Hepatocyte (in vitro differentiated cells): ENCODE results near the gene NUP153. TPM values are rescaled to one million over a fixed set of nuclear protein-coding genes. Genes with fewer than 3 reads are reported as not detected.

Source experiments
- DNase-seq: peaks from one replicate; pipeline ENCODE4 v3.0.0-alpha.2; 2016; ENCODE audit warnings: low spot score
- H2AFZ ChIP-seq: fragments of 200-600 bp; sonication (generic); 2 replicates; pipeline ENCODE4 v1.6.0; 2016; ENCODE audit warnings: antibody characterized with exemption, mild to moderate bottlenecking
- H3K27ac ChIP-seq: fragments of 200-600 bp; sonication (generic); 2 replicates; pipeline ENCODE4 v1.5.1; 2016; ENCODE audit warnings: mild to moderate bottlenecking
- H3K27me3 ChIP-seq: fragments of 200-600 bp; sonication (generic); 2 replicates; pipeline ENCODE4 v1.6.1; 2016
- H3K36me3 ChIP-seq: fragments of 200-600 bp; sonication (generic); replicated peaks from 2 replicates; pipeline ENCODE4 v1.5.1; 2016; ENCODE audit warnings: low read depth; ENCODE audit not compliant: insufficient read depth
- H3K4me1 ChIP-seq: fragments of 200-600 bp; sonication (generic); 2 replicates; pipeline ENCODE4 v1.5.1; 2016; ENCODE audit warnings: mild to moderate bottlenecking, moderate library complexity; ENCODE audit not compliant: insufficient read depth
- H3K4me2 ChIP-seq: fragments of 200-600 bp; sonication (generic); 2 replicates; pipeline ENCODE4 v1.6.0; 2016
- H3K4me3 ChIP-seq: fragments of 200-600 bp; sonication (generic); 2 replicates; pipeline ENCODE4 v1.5.1; 2016; ENCODE audit warnings: mild to moderate bottlenecking
- H3K79me2 ChIP-seq: fragments of 200-600 bp; sonication (generic); 2 replicates; pipeline ENCODE4 v1.6.0; 2017; ENCODE audit warnings: mild to moderate bottlenecking
- H3K9me2 ChIP-seq: fragments of 200-600 bp; sonication (generic); replicated peaks from 2 replicates; pipeline ENCODE4 v1.6.0; 2017; ENCODE audit warnings: mild to moderate bottlenecking; ENCODE audit not compliant: insufficient read depth
- H3K9me3 ChIP-seq: fragments of 200-600 bp; sonication (generic); 2 replicates; pipeline ENCODE4 v1.5.1; 2016; ENCODE audit warnings: low read depth, mild to moderate bottlenecking
- H4K20me1 ChIP-seq: fragments of 200-600 bp; sonication (generic); 2 replicates; pipeline ENCODE4 v1.6.0; 2016; ENCODE audit warnings: mild to moderate bottlenecking; ENCODE audit not compliant: insufficient read depth, poor library complexity, severe bottlenecking
- CTCF ChIP-seq: fragments of 200-600 bp; sonication (generic); IDR thresholded peaks from 2 replicates; pipeline ENCODE4 v1.5.1; 2016; ENCODE audit warnings: antibody characterized with exemption, mild to moderate bottlenecking; ENCODE audit not compliant: poor library complexity
- EZH2 ChIP-seq: fragments of 200-600 bp; sonication (generic); IDR thresholded peaks from 2 replicates; pipeline ENCODE4 v1.6.1; 2016; ENCODE audit warnings: antibody characterized with exemption, mild to moderate bottlenecking, borderline replicate concordance
- EZH2phosphoT487 ChIP-seq: fragments of 200-600 bp; sonication (generic); IDR thresholded peaks from one replicate; pipeline ENCODE4 v1.6.1; 2018; ENCODE audit warnings: antibody characterized with exemption, mild to moderate bottlenecking, low read depth, moderate library complexity; ENCODE audit not compliant: unreplicated experiment, severe bottlenecking
- WGBS: methylation state at CpG from one replicate; pipeline ENCODE4 v1.1.6; 2016; ENCODE audit warnings: low lambda C conversion rate; ENCODE audit errors: missing lambda C conversion rate; 5-methylcytosine and 5-hydroxymethylcytosine counted together
- polyA plus RNA-seq: library from polyadenylated mRNA; unstranded; fragments of >200 nt; fragmentation: Nextera tagmentation; extraction: Ambion mirVana; gene quantifications from 2 replicates; pipeline ENCODE4 v1.2.1, GENCODE V29; 2016
- total RNA-seq: library from RNA; depleted of rRNA; stranded (reverse); fragments of >200 nt; gene quantifications from 2 replicates; pipeline ENCODE4 v1.2.3, GENCODE V29; 2014

NUP153 gene
- total and polyA plus RNA-seq, 2 experiments from 2014 or later, result 7.9 to 31.1 TPM

DNA sequence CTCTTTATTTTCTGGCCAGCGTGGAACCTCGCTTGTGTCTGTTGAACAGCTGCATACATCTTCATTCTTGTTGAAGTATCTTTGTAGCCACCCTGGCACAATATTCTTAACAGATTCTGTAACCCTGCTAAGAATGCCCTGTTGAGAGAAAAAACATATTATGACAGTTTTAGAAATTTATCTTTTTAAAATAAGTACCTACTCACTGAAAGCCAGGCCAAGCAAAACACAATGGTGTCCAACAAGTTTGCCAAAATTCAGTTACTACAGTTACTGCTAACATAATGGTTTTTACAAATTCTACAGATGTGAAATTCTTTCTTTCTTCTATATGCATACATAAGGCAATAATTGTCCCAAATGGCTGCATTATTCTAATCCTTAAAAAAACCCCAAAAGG, 18.2 kb downstream of the NUP153 start:
- Histone ChIP-seq H3K9me2 (no peaks in the 10 kb centered on the region), H3K4me1 (no peaks in the 10 kb centered on the region), H3K79me2 (peaks cover 97% of the 10 kb centered on the region), H3K4me3 (no peak overlapping the region), H2AFZ (no peak overlapping the region), H4K20me1 (peaks cover 43% of the 10 kb centered on the region), H3K4me2 (no peak overlapping the region), H3K9me3 (no peaks in the 10 kb centered on the region), H3K27ac (no peak overlapping the region), H3K36me3 (no peaks in the 10 kb centered on the region), H3K27me3 (no peaks in the 10 kb centered on the region)
- DNase-seq, result no peak
- WGBS, result 95% methylated on average over 2 of the region's 2 CpGs
- TF ChIP-seq CTCF, result no peak
- no peak for TF ChIP-seq EZH2
- TF ChIP-seq EZH2phosphoT487, result no peak

DNA sequence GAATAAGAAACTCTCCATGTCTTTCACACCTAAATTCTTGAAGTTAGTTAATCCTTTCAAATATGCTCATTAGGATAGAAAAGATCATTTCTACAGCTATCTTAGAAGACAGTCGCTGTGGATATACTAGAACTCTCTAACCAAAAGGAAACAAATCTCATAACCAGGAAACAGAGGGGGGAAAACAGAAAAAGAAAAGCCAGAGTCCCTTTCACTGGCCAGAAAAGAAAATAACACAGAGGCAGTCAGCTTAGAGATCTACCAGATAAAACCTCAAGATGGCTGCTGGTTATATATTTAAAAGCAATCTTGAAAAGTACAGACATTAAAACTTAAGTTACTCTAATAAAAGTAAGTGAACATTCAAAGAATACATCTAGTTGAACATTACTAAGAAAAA, 19.6 kb downstream of the NUP153 start:
- Histone ChIP-seq H3K79me2 (peaks cover 97% of the 10 kb centered on the region), H3K36me3 (no peaks in the 10 kb centered on the region), H3K4me3 (no peak overlapping the region), H3K9me3 (no peaks in the 10 kb centered on the region), H3K9me2 (no peaks in the 10 kb centered on the region), H3K27me3 (no peaks in the 10 kb centered on the region), H3K27ac (no peak overlapping the region), H3K4me1 (no peaks in the 10 kb centered on the region), H2AFZ (no peak overlapping the region), H3K4me2 (no peak overlapping the region), H4K20me1 (peaks cover 32% of the 10 kb centered on the region)
- TF ChIP-seq EZH2, result no peak
- no peak for TF ChIP-seq EZH2phosphoT487
- TF ChIP-seq CTCF, result no peak
- WGBS, result 97% methylated on average over 1 of the region's 1 CpG
- DNase-seq, result no peak

DNA sequence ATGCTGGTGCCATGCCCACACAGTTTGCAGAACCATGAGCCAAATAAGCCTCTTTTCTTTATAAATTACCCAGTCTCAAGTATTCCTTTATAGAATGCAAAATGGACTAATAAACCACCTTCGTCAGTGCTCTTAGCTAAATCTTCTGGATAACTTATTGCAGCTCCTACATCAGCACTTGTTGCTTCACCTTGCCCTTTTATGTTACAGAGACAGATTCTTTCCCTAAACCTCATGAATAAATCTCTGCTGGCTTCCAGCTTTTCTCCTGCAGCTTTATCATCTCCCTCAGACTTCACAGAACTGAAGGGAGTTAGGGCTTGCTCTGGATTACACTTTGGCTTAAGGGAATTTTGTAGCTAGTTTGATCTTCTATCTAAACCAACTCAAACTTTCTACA, 22.6 kb downstream of the NUP153 start:
- H3K9me3 ChIP-seq, result no peaks in the 10 kb centered on the region
- H3K79me2 ChIP-seq, result peaks cover 97% of the 10 kb centered on the region
- H3K36me3 ChIP-seq, result no peaks in the 10 kb centered on the region
- 87% methylated on average over 1 of the region's 1 CpG for WGBS
- H3K4me2 ChIP-seq, result no peak overlapping the region
- H4K20me1 ChIP-seq, result peaks cover 11% of the 10 kb centered on the region
- H3K9me2 ChIP-seq, result no peaks in the 10 kb centered on the region
- no peaks in the 10 kb centered on the region for H3K4me1 ChIP-seq
- H2AFZ ChIP-seq, result no peak overlapping the region
- no peak for TF ChIP-seq CTCF
- no peak for TF ChIP-seq EZH2
- no peak for TF ChIP-seq EZH2phosphoT487
- H3K4me3 ChIP-seq, result no peak overlapping the region
- no peaks in the 10 kb centered on the region for H3K27me3 ChIP-seq
- no peak overlapping the region for H3K27ac ChIP-seq
- no peak for DNase-seq

GRCh38 chr6:17683428-17683827, 23.3 kb downstream of the NUP153 start:
- peaks cover 97% of the 10 kb centered on the region for H3K79me2 ChIP-seq
- H3K4me3 ChIP-seq, result no peak overlapping the region
- no peaks in the 10 kb centered on the region for H3K9me3 ChIP-seq
- no peak for DNase-seq
- 87% methylated on average over 2 of the region's 2 CpGs for WGBS
- H2AFZ ChIP-seq, result no peak overlapping the region
- no peaks in the 10 kb centered on the region for H3K9me2 ChIP-seq
- H3K36me3 ChIP-seq, result no peaks in the 10 kb centered on the region
- no peaks in the 10 kb centered on the region for H3K27me3 ChIP-seq
- no peaks in the 10 kb centered on the region for H3K4me1 ChIP-seq
- H3K27ac ChIP-seq, result no peak overlapping the region
- TF ChIP-seq EZH2 (no peak), CTCF (no peak), EZH2phosphoT487 (no peak)
- no peak overlapping the region for H3K4me2 ChIP-seq
- H4K20me1 ChIP-seq, result peaks cover 11% of the 10 kb centered on the region
